HL-60/S4 (cell line): Measurements from ENCODE around the gene EEF1A2.

ENCODE experiments used
- in situ Hi-C: fragments of 300-500 bp; cut with MboI; formaldehyde crosslinking; loops from 2 replicates; pipeline ENCODE4 v1.14.3; 2022; ENCODE audit warnings: low sequenced_read_pairs

The EEF1A2 gene

DNA sequence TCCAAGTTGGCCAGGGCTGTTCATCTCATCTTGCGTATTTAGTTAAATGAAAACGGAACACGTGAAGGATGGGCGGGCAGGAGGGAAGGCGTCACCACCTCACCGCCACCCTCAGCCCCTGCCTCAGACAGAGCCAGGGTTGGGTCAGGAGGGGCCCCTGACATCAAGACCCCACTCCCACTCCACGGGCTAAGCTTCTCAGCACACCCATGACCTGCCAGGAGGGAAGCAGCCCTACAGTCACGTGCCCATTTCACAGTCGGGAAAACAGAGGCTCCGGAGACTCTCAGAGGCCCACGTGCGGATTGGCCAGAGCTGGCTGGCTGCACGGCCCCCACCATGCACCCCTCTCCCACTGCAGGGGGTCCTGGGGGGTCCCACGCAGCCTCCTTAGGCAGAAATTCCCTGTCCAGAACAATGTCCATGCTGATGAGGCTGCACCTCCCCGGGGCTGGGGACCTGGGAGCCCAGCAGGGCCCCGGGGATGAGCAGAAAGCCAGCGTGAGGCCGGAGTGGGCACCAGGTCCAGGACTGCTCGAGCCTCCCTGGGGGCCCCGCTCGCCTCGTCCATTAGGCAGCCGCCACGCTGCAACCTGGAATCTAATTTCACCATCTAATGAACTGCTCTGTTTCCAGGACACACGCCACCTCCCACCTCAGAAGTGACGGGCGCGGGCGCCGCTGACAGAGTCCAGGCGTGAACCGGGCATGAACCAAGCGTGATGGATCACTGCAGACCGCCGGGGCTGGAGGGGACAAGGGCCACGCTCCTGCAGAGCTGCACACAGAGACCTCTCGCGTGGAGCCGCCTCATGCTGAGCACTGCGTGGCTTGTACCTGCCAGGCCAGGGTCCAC lies 42.2 kb downstream of the EEF1A2 start:
- in situ Hi-C loops, result no loop called here

DNA sequence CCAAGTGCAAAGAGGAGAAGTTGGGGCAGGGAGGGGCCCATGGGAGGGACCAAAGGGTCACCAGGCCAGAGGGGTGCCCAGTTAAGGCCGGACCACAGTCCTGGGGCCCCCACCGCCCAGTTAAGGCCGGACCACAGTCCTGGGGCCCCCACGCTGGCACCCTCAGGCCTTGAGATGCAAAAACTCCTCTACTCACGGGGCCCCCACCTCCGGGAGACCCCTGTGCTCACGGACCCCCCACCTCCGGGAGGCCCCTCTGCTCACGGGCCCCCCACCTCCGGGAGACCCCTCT lies 43.4 kb downstream of the EEF1A2 start:
- in situ Hi-C loops, result no loop called here

DNA sequence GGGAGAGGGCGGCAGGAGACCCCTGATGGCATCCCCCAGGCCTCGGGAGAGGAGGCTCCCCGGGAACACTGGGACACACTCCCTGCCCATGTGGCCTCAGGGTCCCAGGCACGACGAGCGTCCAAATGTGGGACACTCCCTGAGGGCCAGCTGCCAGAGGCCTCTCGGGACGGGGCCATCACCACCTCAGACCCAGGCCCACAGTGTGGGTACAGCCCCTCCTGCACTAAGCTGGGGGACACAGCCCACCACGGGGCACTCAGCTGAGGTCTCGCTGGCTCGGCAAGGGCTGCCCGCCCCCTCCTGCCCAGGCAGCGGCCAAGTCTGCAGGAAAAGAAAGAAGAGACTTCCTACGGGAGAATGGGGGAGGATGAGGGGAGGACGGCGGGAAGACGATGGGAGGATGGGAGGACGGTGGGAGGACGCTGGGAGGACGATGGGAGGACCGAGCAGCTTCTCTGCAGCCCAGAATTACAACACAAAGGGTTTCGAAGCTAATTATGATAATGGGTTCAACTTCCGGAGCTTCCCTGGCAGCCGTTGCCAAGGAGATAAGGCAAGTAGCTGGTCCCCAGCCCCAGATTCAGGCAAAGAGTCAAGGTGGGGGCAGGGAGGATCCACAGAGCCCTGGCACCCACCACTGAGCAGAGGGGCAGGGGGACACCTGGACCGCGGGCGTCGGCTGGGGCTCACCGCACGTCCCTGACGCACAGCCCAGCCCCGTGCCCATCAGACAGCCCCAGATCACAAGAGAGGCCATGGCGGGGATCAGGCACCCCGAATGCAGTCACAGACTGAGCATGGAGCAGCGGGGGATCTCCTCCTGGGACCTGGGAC lies 43.9 kb downstream of the EEF1A2 start:
- in situ Hi-C loops, result no loop called here

DNA sequence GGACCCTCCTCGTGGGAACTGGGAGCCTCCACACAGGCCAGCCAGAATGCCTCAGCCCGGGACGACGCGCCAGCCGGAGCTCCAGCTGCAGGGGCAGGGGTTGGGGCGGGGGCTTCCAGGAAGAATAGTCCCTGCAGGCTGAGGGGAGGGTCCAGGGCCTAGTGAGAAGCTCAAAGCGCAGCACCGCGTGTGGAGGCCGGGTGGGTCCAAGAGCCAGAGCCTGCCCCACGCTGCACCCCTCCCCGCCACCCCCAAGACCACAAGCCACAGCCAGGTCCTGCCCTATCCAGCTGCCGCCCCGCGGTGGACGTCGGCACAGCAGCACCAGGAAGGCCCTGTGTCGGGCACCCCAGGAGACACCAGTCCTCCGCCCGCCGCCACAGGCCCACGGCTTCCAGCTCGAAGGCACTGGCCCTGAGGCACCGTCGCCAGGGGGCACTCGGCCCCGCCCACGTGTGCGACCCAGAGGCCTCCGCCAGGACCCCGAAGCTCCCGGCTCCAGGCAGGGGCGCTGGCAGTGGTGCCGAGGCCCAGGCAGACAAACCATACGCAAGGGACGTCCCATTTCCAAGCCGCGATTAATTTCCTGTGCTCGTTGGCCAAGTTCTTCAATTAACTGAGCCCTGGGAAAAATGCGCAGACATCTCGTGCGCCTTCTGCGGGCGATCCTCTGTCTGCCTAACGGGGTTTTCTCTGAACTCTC lies 45.9 kb downstream of the EEF1A2 start:
- in situ Hi-C loops, result no loop called here

DNA sequence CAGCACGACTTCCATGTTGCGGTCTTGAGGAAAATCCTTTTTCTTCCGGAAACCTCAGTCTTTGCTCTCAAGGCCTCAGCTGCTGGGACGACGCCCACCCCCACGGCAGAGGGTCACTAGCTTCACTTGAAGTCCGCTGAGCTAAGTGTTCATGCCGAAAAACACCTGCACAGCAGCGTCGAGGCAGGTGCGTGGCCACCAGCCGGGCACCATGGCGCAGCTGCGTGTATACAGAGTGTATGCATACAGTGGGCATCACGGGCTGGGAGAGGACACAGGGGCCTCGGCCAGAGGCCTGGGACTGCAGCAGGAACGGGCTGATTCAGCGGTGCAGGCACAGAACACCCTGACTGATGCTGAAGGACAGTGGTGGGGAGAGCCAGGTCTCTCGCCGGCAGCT lies 46.5 kb downstream of the EEF1A2 start:
- in situ Hi-C loops, result no loop called here

DNA sequence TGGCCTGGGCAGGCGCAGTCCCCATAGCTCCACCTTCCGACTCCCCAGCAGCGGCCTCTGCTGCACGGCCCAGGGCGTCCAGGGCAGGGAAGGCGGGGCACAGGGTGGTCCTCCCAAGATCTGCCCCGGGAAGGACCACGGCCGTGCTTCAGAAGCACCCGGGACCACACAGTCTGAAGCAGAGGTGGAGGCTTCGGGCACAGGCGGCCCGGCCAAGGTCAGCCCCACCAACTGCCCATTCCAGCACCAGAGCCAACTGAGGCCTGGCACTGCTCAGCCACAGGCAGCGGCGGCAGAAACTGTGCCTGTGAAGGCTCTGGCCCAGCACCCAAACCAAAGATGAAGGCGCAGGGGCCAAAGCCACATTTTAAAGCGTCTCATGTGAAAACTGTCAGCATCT lies 47.1 kb downstream of the EEF1A2 start:
- in situ Hi-C loops, result no loop called here

DNA sequence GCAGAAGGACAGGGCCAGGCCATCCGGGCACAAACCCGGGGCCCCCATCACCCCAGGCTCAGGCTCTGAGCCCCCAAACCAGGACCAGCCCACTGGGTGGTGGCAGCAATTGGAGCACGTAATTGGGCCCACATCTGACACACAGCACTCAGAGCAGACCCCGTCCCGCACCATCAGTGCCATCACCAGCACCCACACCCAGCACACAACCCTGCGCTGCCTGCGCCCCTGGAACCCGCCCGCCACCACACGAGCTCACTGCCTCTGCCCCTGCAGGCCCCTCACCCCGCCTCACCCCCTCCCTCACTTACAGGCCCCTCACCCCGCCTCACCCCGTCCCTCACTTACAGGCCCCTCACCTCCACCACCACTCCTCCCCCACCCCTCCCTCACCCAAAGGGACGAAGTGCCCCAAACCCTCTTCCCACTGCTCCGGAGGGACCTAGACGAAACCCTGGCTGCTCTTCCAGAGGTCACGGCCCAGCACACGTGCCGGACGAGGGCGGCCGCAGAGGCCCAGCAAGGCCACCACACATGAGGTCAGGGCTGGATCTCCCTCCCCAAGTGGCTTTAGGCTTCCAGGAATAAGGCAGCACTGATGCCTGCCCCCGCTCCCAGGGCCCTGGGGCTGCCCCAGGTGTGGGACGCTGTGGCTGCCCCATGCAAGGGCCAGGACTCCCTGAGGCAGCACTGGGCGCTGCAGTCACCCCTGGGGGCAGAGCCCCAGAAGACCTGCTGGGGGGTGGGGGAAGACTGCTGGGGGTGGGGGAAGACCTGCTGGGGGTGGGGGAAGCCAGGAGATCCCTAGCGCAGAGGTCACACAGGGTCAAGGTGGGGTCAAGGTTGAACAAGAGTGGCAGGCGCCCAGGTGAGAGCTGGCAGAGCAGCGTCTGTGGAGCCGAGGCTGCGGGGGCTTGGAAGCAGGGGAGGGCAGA lies 48.8 kb downstream of the EEF1A2 start:
- in situ Hi-C loops, result no loop called here

DNA sequence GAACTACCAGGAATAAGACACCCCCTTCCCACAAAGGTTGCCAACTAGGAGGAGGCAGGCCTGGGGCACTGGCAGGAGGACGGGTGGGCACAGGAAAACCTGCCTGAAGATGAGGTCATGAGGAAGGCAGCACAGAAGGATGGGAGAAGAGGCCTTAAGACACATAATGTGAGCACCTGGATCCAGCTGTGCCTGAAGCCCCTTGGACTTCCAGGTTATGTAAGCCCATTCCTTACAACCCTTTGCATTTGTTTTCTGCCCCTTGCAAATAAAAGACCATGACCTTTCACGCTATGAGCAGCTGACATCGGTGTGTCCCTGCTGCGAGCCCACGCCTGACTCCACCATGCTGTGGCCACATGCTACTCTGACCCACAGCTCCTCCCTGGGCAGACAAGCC lies 49.9 kb downstream of the EEF1A2 start:
- in situ Hi-C loops, result no loop called here

DNA sequence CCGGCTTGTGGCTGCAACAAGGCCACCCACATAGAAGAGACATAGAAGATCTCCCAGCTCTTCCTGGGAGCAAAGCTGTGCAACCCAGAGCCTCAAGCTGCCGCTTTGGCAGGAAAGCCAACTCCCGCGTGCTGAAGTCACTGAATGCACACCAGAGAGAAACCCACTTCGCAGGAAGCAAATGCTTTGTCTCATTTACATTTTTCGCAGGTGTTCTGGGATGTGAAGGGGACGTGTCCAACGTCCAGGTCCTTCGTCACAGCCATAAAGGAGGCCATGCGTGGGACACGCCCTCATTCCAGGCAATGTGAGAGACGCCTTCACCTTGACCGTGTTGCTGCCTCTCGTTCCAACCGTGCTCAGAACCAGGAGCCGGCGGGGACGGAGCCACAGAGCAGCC lies 50.9 kb downstream of the EEF1A2 start:
- in situ Hi-C loops, result no loop called here

DNA sequence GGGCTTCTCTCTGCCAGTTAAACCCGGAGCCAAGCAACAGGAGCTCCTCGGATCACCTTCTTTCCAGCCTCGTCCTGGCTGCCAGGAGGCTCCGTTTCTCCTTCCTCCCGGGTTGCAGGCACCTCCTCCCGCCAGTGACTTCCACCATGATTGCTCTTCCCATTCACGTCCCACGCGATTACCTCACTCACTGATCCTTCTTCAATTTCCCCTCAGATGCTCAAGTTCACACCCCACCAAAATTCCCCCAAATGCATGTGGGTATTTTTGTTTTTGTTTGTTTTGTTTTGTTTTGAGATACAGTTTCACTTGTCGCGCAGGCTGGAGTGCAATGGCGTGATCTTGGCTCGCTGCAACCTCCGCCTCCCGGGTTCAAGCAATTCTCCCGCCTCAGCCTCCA lies 51.6 kb downstream of the EEF1A2 start:
- in situ Hi-C loops, result no loop called here

DNA sequence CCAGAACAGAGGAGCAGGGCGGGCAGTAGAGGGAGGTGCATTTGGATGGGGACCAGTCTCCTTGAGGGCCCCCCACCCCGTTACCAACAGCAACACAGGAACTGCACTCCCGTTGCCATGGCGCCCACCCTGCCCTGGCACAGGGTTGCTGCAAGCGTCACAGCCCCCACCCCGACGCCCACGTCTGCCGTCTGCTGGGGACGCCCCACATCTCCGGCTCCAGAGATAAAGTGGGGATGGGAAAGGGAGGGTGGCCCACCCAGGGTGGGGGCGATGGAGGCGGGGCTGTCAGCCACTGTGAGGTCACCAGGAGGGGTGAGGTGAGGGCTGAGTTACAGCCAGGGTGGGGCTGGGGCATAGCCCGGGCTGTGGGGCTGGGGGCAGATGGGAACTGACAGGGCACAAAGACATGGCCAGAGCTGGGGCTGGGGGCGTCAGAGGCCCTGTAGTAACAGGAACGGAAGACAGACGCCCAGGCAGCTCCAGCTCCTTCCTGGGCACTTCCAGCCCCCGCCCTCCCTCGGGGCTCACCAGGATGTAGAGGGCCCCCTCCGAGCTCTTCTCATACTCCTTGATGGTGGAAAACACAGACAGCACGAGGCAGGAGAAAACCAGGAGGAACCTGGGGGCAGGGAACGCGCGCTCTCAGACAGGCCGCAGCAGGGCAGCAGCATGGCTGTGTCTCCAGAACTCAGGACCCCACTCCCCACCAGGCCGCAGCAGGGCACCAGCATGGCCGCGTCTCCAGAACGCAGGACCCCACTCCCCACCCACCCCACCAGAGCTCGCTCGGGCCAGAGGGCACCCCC lies 52.5 kb downstream of the EEF1A2 start:
- in situ Hi-C loops, result no loop called here

DNA sequence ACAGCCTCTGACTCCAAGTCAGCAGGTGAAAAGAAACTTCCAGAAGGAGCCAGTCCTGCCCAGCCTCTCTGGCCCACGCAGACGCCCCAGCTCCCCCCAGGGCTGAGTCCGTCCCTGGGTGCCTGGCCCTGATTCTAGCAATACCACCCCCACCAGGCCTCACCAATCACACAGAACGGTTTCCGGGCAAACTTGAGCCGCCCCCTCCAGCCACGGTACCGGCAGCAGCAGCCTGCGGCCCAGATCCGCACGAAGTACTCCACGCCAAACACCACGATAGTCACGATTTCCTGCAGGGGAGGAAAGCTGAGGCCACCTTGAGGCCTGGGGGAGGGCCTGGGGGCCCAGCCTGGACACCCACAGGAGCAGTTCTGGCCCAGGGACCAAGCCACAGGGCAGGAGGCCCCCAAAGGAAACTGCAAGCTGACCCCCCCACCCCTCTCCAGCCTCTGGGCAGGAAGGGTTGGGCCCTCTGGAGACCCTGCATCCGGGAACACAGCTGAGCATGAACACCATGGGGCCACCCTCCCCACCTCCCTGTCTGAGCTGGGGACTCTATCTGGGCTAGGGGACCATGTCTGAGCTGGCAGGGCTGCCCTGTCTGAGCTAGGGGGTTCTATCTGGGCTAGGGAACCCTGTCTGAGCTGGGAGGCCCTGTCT lies 53.7 kb downstream of the EEF1A2 start:
- in situ Hi-C loops, result no loop called here

DNA sequence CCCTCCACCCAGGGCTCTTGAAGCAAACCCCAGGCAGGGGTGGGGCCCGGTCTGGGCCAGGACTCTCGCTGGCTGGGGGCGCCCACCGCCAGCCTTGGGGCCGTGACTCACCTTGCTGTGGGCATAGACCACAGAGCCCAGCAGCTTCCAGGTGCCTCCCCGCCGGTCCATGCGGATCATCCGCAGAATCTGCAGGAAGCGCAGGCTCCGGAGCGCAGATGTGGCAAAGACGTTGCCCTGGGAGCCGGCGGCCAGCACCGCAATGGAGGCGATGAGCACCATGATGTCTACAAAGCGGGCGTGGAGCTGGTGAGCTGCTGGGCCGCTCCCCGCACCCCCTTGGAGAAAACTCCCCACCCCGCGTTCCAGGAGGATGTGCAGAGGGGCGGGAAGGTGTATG lies 54.3 kb downstream of the EEF1A2 start:
- in situ Hi-C loops, result no loop called here

DNA sequence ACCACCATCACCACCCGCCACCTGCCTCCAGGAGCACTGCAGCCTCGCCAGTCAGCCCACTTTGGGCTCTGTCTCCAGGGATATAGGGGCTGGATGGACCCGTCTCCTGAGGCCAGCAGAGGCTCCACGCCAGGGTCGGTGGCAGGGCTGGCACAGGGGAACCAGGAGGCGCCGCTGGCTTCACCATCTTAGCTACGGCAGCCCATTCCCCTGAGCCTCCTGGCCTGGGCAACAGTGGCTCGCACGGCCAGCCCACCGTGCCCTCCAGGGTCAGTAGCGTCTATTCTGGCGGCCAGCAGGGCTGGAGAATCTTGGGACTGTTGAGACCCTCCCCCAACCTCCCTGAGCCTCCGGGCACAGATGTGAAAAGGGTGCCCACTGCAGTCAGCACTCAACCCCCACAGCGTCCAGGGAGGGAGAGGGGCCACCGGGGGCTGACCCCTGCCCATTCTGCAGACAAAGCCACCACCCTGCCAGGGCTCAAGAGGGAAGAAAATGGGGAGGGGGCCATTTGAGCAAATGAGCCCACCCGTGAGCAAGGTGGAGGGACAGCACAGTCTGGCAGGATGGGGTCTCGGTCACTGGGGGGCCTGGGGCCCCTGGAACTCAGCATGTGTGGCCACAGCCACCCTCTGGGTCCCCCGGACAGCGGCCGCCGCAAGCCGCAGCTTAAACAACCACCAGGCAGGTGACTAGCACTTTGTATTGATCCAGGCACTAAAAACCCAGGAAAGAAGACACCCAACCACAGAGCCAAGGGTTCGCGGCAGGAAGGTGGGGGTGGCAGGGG lies 55.1 kb downstream of the EEF1A2 start:
- in situ Hi-C loops, result no loop called here

DNA sequence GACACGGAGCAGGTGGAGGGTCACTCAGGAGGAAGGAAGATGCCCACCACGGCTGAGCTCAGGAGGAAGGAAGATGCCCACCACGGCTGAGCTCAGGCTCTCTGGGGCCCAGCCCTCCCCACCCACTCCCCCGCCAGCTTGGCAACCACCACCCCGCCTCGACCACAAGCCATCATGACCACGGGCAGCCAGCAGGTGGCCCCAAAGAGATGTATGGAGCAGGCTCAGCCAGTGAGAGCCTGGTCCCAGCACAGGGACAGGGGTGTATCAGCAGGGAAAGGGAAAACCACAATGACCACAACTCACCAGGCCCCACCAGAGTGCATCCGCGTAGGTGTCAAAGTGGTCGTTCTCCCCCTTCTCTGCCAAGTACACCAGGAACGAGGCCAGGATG lies 56.8 kb downstream of the EEF1A2 start:
- in situ Hi-C loops, result no loop called here

DNA sequence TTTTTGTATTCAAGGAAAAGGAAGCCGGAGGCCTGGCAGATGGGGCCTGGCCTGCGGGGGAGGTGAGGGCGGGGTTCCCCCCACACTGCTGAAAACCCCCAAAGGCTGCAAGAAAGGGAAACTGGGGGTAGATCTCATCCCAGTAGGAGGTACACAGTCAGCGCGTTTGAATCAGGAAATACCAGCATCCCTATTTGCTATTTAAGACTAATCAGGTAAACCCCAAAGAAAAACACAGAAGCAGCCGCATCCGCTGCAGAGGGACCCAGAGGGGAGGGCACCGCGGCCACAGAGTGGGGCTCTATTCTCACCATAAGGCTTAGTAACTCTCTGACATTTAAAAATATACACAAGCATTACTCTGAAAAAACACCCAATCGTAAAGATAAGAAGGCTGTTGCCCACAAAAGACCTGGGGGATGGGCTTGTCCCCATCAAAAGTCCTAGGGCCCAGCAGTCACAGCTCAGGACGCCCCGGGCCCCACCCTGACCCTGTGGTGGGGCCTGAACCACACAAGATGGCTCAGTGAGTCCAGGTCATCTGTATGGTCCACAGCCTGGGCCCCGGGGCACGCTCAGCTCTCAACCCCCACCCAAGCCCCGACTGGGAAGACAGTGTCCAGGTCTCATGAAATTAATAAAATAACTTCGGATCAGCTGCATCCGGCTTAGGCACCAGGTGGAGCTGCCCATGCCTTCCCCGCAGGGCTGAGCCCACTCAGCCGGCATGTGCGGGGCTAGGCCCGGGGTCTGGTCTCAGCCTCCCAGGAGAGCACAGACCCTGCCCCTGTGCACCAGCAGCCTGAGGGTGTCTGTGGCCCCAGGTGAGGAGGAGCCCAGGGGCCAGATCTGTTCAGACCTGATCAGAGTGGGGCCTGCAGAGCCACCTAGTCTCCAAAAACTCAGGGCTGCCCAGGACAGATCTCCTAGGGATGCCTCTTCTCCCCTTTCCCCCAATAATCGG lies 57.5 kb downstream of the EEF1A2 start:
- in situ Hi-C loops, result no loop called here

DNA sequence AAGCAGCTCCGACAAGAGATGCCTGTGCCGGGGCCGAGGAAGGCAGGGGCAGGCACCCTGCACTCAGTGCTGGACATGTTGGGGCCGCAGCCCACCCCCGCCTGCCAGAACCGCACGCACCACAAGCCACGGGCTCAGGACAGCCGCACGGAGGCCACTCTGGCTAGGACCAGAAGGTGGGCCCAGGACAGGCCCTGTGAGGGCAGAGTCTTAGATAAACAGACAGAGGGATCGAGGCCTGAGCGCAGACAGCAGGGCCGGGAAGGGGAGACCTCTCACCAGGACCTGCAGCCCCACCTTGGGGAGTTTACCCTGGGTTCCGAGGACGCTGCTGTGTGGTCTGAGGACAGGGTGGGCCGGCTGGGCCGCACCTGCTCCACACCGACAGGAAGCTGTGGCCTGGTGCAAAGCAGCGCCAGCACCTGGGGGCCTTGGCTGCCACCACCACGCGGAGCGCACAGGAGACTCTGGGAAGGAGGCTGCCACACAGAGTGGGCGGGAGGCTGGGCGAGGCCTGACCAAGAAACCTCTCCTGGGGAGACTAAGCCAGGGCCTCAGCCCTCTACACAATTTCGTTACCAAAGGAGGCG lies 58.4 kb downstream of the EEF1A2 start:
- in situ Hi-C loops, result no loop called here
